H1 (cell line): ENCODE measurements around the gene FAR2. TPM values are rescaled to one million over a fixed set of nuclear protein-coding genes. Genes with fewer than 3 reads are reported as not detected.

Source experiments
- EZH2 ChIP-seq: fragments of 200-600 bp; sonication (generic); IDR thresholded peaks from 2 replicates; pipeline ENCODE4 v1.7.1; 2012; ENCODE audit warnings: low read depth, mild to moderate bottlenecking, moderate library complexity, low read length, inconsistent platforms; ENCODE audit not compliant: severe bottlenecking
- TAF1 ChIP-seq: IDR thresholded peaks from 2 replicates; pipeline ENCODE4 v1.6.1; 2011; ENCODE audit warnings: mild to moderate bottlenecking, low read depth, low read length
- polyA plus RNA-seq, 7 experiments: library from polyadenylated mRNA; depleted of rRNA in 3 of 7; stranded (reverse) in 5 of 7; unstranded in 2 of 7; fragments of >200 nt in 5 of 7; fragments of 200-250 nt in 2 of 7; gene quantifications; 1 replicate in 5 of 7; 2 replicates in 1 of 7; 4 replicates in 1 of 7; pipeline versions ENCODE4 v1.2.1 to v1.2.3, GENCODE V29; 2011 to 2013; ENCODE audit warnings: missing spikeins in 2 of 7, mixed read lengths in 2 of 7
- total RNA-seq: library from RNA; stranded (reverse); fragmentation: NEBNext Ultra II Directional; extraction: Animal tissue kit (Norgen Biotek cat#: 25700); gene quantifications from 2 replicates; pipeline ENCODE4 v1.2.1, GENCODE V29; 2021

Gene FAR2
- total and polyA plus RNA-seq, 2 of the 8 experiments (the other 6 are each of a cell fraction or from before 2014, with no cell fraction given), result 24.0 to 24.1 TPM

GRCh38 chr12:29104516-29104915, 44.6 kb upstream of the FAR2 start (continued):
- TF ChIP-seq TAF1 (no peak), EZH2 (no peak)
